IPS DF 4.7 (cell line): ENCODE data around the gene MBNL2.

Experiments used
- DNase-seq: peaks from one replicate; pipeline ENCODE4 v3.0.0-alpha.2; 2013; ENCODE audit warnings: low spot score; ENCODE audit errors: extremely low read depth

The MBNL2 gene

DNA sequence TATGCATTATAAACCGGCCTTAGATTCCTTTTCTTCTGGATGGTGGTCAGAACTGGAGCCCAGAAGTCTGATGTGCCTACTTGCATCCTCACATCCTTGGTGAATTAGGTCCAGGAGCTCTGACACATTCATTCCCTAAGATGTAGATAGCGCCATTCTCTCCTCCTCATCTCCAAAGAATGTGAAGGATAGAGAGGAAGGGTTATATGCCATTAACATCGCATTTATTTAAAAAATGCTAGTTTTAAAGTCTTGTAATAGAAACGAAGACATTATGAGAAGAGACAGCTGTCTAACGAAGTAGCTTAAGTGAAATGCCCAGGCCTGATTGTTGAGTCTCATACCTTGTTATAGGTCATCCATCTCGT lies 9.7 kb downstream of the MBNL2 start:
- DNase-seq = no peak

DNA sequence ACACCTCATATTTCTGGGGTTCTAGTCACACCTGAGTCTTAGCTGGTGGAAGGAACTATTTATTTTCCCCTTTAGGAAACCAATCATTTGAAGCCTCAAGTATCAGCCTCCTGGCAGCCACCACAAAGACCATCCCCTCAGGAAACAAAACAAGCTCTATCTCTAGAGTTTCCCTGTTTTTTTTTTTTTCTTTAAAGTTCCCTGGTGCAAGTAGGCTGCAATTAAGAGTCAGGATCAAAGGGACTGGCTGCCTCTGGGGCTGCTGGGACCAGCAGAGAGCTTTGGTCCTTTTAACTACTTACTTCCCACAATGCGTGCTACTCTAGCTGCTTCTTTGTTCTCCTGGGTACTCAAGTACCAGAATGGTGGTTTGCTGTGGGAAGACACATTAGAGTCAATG lies 11.4 kb downstream of the MBNL2 start:
- DNase-seq = no peak

DNA sequence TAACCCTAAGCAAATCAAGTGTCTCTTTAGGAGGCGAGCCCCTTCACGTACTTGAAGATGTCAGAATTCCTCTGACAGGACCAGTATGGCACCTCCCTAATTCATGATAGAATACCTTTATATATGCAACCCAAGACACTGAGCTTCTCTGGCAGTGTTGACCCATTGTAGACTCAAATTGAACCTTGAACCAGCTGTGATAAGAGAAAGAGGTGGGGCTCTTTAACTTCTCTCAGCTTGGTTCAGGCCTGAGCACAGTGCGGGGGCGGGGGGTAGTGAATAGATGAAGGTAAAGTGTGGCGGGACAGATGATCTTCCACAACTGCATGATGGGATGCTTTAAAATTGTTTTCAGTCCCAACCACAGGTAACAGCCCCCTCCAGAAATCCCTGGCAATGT lies 12.1 kb downstream of the MBNL2 start:
- no peak for DNase-seq

DNA sequence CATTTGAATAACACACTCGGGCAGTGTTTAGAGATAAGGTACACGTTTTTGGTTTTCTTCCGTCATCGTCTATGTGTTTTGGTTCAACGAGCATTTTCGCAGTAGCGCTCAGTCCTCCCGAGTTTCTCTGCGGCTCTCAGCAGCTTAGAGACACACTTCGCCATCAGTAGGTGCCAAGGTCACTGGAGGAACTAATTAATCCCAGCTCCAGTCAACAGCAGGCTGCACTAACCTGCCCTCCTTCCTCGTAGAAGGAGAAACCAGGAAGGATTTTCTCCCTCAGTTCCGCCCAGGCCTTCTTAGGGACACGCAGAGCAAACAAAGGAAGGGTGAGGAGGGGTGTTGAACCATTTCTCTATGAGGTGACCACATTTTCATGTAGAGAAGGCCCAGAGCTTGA lies 12.6 kb downstream of the MBNL2 start:
- DNase-seq = no peak

DNA sequence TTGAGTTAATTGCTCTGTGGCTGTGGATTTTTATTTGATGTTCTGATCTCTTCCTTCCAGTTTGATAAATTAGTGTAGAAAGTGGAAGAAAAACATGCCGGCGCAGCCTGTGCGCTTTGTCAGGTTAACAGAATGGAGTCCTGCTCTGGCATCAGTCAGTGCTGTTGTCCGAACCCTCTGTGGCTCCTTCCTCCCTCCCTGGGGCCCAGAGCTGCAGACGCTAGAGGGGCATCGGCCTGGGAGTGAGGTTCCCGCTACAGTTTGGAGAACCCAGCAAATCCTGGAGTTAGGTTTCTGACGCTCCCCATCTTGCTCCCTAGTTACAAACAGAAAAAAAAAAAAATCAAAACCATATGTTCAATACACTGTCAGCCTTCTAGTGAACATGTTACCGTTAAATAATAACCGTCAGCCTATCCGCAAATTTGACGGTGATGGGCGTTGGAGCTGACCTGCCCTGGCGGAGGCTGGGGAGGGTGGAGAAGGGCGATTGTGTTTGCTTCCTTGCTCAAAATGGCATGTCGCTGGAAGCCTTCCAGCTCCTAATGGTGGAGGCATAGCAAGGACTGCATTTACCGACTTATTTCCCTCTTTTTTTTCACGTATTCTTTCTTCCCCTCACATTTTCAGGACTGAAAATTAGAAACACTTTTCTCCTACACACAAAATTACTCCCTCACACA lies 13.6 kb downstream of the MBNL2 start:
- no peak for DNase-seq

DNA sequence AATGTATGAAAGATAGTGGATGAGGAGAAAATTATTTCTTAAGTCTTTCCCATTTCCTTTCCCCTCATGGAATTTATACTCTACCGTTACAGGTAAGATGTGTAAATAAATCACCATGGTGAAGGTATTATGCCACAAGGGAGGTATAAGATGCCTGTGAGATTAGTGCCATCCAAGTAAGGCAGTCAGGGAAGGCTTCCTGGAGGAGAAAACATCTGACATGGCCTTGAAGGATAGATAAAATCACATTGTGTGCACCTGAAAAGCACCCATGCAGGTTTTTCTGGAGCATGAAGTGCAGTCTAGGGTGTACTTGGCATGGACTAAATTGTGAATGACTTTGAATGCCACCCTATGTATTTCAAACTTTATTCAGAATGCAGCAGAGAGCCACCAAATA lies 15.3 kb downstream of the MBNL2 start:
- no peak for DNase-seq

DNA sequence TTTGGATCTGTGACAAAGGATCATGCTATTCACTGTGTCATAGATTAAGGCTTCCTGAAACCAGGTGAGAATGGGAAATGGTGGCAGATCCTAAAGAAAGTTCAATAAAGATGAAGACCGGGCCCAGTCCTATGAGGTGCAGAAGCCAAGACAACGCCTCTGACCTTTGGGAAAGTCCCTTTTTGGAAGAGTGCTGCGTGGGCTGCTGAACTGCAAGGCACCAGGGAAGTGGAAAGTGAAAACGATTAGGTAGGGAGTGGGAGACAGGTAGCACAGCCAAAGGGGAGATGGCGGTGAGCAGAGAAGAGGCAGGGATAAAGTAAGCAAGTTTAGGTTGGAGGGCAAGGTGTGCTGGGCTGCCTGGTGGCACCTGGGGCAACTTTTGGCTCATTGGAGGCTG lies 16.3 kb downstream of the MBNL2 start:
- no peak for DNase-seq

DNA sequence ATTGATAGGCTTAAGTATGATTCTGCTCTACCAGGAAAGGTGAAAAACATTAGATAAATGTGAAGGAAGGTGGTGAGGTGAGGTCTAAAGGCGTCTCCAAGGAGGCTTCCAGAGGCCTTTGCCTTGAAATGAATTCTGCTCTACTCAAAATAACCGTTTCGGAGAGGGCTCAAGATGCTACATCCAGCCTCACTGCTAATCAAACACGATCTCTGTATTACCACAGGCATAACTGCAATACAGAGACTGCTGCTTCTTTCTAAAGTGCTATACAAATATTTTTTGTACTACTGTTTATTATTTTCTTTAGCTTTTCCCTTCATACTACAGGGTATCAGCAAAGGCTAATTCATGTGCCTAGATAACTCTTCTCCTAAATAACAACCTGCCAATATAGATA lies 16.8 kb downstream of the MBNL2 start:
- no peak for DNase-seq

DNA sequence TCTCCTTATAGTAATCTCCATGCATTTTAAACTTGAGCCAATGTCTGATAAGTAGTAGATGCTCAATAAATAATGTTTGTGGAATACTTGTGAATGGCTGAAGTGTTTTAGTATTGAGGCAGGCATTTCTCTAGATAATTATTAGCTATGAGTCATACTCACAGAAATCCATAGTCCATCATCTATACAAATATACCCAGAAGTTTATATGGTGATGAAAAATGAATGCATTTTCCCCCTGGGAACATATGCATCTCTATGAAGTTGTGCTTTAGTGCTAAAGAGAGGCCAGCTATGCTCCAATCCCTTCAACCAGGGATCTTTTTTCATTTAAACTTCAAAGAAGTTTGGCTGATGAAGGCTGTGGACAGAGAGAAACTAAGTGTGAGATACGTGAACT lies 17.2 kb downstream of the MBNL2 start:
- DNase-seq = no peak

DNA sequence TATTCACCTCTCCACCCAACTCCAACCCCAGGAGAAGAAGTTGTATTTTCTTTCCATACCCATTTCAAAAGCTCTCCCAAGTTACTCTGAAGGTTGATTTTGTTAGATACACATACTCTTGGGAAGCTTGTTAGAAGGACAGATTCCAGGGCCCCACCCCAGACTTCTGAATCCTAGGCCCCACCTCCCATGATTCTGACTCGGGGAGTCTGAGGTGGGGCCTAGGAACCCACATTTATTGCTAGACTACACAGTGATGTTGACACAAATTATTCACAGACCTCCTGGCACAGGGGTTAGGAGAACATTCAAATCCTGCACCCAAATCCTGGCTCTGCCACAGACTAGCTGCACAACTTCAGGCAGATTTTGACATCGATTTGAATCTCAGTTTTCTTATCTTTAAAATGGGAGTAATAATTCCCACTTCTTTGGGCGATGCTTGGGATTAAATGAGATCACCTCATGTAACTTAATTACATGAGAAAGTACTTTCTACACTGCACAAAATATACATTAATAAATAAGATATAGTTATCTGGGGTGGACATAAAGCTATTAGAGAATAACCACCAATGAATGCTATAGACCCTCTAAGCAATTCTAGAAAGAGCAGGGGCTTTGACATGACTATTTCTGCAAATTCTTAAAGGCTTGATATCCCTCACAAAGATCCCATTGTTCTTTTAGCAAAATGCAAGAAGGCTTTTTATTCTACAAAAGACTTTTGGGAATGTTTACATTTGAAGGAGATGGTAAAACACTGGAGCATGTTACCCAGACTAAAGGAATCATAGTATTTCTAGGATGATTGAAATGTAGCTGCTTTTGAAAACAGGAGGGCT lies 18.0 kb downstream of the MBNL2 start:
- no peak for DNase-seq

DNA sequence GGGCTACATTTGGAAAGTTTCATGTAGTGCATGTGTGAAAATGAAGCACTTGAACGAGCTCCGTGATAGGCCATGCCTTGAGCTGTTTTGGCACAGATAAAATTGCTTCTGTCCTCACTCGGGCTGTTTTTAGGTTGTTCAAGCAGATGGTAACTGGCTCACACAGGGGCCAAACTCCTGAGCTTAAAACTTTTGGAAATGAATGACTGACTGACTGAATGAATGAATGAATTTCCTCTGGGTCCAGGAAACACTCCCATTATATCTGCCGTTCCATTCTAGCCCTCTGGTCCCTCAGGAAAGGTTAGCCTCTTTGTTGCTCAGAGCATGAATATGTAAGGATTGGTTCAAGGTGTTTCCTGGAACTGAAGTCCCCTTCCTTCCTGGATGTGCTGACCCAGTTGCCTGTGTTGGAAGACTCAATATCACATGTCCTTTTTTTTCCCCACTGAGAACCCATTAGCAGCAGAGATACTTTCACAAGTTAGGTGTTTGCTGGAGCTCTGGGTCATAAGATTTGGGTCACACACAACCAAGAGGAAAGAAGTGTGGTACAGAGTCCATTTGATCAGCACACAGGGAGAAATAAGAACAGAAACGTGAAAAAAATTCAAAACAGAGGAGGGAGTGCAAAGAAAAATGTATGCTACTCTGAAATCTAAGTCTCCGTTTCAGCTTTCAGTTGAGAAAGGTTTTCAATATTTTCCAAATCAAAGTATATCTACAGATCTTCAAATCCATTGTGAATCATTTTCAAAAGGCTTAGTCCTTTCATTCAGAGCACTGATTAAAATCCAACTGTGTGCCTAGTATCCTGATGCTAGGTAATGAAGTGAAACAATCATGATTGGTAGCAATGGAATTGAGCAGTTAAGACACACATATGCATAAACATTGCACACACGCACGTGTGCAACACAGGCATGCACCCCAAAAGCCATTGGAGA lies 18.9 kb downstream of the MBNL2 start:
- DNase-seq = no peak

DNA sequence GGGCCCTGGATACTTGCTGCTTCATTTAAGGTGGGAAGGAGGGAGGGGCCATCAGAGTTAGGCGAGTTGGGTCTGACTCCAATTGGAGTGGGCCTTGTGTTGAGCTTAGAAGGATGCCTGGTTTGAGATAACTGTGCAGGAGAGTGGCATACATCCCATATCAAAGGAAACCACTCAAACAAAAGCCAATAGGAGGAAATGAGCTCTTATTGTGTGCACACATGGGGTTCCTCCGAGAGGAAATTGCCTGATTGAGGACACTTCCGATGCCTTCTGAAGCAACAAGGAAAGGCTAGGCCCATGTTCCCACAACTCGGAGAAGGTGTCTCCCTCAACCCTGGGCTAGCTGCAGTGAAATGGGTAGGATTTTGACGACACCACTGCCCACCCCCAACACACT lies 19.6 kb downstream of the MBNL2 start:
- DNase-seq = no peak

DNA sequence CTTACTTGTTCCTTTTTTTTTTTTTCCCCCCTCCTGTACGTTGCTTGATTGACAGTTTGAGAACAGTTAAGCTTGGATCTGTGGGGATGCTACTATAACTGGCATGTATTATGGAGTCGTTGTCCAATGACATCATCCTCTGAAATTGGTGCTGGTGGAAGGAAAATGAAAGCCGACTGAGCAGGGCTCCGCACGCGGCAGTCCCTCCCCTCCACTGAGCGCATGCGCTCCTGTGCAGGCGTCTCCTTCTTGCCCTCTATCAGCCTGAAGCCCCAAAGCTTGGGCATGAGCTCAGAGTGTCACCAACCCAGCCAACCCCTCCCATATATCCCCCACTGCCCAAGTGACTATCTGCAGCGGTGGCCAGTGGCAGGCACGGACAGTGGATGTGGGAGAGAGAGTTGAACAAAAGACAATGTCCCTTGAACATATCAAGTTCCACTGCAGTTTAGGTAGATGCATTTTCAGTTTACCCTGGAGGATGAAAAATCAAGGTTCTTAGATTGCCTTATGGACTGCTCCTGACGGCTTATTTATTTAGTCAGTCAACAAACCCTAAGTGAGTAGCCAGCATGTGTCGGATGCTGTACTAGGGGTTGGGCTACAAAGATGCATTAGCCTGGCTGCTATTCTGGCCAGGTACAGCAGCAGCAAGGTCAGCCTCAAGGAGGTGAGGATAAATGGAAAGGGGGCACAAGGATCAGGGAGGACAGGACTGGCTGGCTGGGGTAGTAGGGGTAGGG lies 20.8 kb downstream of the MBNL2 start:
- no peak for DNase-seq

DNA sequence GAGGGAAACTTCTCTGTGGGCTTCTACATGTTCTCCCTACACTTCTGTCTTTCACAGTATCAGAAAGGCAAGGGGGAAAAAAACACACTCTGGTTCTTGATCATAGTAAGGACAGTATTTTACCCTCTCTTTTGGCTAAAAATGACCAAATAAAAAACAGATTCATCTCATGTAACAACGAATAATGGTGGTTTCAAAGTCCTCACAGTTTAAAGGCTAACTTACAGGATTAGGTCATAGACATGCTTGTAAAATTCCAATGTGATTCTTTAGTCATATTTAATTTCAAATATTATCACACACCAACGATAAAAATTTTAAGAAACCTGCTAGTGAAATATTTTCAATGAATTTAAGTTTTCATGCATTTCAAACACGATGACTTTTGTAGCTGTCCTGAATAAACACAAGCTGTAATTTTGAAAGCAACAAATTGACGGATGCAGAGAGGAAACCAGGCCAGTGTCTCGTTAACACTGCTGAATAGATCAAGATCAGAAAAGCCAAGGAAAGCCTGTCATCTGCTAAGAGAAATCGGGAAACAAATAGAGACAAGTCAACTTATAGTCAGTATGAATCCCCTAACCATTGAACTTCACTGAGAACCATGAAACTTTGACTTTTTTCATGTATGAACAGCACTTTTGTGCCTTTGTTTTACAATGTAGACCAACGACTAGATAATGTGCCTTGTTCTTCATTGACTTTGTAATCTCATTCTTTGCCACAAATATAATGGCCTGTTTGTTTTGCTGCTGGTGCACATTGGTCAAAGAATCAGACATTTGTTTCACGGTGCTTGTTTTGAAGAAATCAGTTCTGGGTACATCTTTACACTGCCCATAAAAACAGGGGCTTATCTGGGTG lies 22.0 kb downstream of the MBNL2 start:
- DNase-seq = no peak

DNA sequence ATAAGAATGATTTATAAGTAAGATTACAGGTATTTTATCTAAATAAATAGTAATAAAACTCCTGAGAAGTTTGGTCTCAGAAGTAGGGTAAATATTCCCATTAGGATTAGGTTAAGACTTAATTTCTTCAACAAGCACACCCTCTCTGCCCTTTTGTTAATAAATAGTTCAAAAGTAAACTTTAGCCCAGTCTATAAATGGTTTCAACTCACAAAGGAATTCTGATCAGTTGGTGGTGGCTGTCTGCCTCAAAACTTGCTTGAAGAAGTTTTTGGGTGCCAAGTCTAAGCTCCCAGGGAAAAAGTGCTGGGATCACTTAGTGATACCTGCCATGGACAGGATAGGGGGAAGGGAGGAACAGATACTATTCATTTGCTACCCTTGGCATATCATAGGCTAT lies 22.9 kb downstream of the MBNL2 start:
- DNase-seq = no peak

DNA sequence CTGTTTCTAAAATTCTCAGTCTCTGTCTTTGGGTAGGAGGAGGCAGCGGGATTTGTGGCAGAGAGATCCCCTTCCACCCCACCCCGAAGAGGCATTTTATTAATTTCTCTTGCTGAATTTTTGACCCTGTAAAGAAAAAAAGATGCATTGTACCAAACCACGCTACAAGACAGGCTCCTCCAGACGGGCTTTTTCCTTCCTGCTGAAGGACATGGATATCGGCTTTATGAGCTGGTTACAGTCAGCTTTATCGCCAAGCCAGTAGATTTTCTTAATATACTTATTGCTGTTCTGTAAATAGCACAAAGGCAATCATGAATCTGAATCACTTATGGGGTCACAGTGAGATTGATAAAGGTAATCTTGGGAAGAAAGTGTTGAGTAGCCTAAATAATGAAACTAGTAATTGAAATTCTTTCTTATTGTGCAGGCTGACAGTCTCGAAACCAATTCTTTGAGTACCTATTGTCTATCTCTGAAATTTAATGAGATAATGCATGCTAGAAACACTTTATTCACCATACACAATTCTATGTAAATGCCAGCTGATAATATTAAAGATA lies 24.5 kb downstream of the MBNL2 start:
- DNase-seq = no peak

DNA sequence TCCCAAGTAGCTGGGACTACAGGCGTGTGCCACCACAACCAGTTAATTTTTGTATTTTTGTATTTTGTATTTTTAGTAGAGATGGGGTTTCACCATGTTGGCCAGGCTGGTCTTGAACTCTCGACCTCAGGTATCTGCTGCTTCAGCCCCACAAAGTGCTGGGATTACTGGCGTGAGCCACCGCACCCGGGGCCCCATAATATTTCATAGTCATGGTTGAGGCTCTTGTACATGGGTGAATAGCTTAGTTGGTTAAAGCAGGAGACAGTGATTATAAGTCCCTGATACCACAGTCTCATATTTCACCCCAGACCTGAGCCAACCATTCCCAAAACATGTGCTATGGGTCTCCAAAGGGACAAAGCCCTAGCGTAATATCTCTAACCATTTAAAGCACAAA lies 26.1 kb downstream of the MBNL2 start:
- no peak for DNase-seq

DNA sequence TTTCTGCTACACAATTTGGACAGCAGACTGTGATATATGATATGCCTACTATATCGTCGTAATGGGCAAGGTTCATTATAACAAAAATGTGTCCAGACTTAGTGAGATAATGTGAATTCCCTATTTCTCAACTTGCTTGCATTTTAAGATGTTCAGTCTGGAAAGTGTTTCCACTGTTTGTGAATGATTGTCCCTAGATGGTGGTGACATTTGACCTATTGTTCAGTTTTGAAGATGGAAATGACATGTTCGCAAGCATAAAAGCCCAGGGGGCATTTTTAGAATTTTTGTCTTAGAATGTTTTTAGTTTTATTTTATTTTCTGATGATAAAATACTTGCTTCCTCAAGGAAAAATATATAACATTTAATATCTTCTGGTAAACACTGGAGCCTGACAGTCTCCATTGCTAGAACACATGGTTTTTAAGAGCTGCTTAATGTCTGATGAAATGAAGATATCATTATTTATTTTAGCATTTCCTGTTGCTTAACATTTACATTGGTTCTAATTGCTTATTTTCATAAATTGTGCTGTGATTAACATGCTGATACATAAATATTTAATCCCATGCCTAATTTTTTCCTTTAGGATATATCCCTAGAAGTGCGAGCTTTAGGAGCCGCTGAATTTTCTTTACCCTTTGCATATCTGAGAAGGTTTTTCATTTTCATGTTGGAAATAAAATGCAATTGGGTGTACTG lies 27.1 kb downstream of the MBNL2 start:
- DNase-seq = no peak

DNA sequence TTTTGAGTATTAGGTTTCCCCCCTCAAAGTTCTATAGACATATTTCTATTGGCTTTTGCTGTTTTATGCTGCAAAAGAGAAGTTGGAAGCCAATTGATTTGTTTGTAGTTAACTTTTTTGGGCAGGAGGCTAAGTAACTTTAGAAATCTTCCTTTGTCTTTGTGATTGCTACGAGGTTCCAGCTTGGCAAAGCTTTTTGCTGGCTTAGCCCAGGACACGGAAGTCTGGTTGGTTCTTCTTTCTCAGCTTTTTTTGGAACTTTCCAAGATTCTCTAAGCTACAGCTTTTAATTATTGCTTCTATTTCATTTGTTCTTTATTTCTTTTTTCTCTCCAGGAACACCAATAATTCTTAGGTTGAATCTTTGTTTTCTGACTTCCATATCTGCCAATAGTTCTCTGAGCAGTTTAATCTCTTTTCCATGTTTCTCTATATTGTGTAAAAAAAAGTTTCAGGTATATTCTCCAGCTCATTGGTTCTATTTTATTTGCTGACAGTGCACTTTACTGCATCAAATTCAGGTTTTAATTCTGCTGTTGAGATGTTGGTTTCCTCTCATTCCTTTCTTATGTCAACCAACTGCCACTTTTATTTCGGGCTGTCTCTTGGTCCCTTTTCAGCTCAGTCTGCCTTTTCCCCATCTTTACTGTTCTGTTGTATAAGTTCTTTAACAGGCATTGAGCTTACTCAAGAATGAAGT lies 27.8 kb downstream of the MBNL2 start:
- no peak for DNase-seq
